Inferior parietal cortex (tissue), 1 donor: ENCODE results near the gene MMGT1.
"Not testable (repeated sequence)": the region's sequence is repeated elsewhere in the genome, so short reads cannot be mapped to it uniquely, and the experiment has no call there.

Experiments used
- DNase-seq: peaks from one replicate; pipeline ENCODE4 v3.0.0-alpha.2; 2016; ENCODE audit errors: extremely low spot score

MMGT1 gene

GRCh38 chrX:135923353-135923752 lies 50.4 kb downstream of the MMGT1 start:
- no peak for DNase-seq

GRCh38 chrX:135920516-135920915 lies 53.3 kb downstream of the MMGT1 start:
- not testable (repeated sequence) for DNase-seq

GRCh38 chrX:135914404-135914803 lies 59.4 kb downstream of the MMGT1 start:
- no peak for DNase-seq
